Kidney tubule cell (primary cell): ENCODE data around the gene HECTD3.
A peak's percentile ranks its signal among the peaks of the same experiment; 100 is the strongest.

Experiments used
- DNase-seq: peaks from one replicate; pipeline ENCODE4 v3.0.0-alpha.2; 2018; ENCODE audit warnings: low spot score

The HECTD3 gene

GRCh38 chr1:45010855-45011811, at the start of gene HECTD3:
Gene HECTD3, minus strand, starts transcription at chr1:45011324. Its CDS starts 67 bp downstream, at chr1:45011257.
- peak; percentile 78 for DNase-seq

- DNase-seq = no peak
Observed at GRCh38 chr1:45059829-45060228, 48.7 kb upstream of the HECTD3 start.

GRCh38 chr1:45057542-45057941, 46.4 kb upstream of the HECTD3 start:
- DNase-seq = no peak

- no peak for DNase-seq
Observed at GRCh38 chr1:45051005-45051772, 40.1 kb upstream of the HECTD3 start.

- DNase-seq = no peak
Observed at GRCh38 chr1:45047032-45047431, 35.9 kb upstream of the HECTD3 start.

GRCh38 chr1:45044916-45045315, 33.8 kb upstream of the HECTD3 start:
- no peak for DNase-seq

GRCh38 chr1:45043094-45043493, 32.0 kb upstream of the HECTD3 start:
- DNase-seq = no peak

GRCh38 chr1:45040297-45040696, 29.2 kb upstream of the HECTD3 start:
- no peak for DNase-seq

- no peak for DNase-seq
Observed at GRCh38 chr1:45038661-45039364, 27.7 kb upstream of the HECTD3 start.

GRCh38 chr1:45038240-45038639, 27.1 kb upstream of the HECTD3 start:
- DNase-seq = no peak

- no peak for DNase-seq
Observed at GRCh38 chr1:45037456-45037855, 26.3 kb upstream of the HECTD3 start.

- no peak for DNase-seq
Observed at GRCh38 chr1:45035631-45036301, 24.6 kb upstream of the HECTD3 start.

- no peak for DNase-seq
Observed at GRCh38 chr1:45033356-45033755, 22.2 kb upstream of the HECTD3 start.

- no peak for DNase-seq
Observed at GRCh38 chr1:45032837-45033236, 21.7 kb upstream of the HECTD3 start.

GRCh38 chr1:45026446-45026845, 15.3 kb upstream of the HECTD3 start:
- no peak for DNase-seq

GRCh38 chr1:45023663-45024062, 12.5 kb upstream of the HECTD3 start:
- DNase-seq = no peak

- DNase-seq = peak; percentile 81
Observed at GRCh38 chr1:45018599-45019230, 7.6 kb upstream of the HECTD3 start.

- no peak for DNase-seq
Observed at GRCh38 chr1:45016767-45017166, 5.6 kb upstream of the HECTD3 start.

- DNase-seq = no peak
Observed at GRCh38 chr1:45016090-45016697, 5.1 kb upstream of the HECTD3 start.

- DNase-seq = no peak
Observed at GRCh38 chr1:45015683-45016082, 4.6 kb upstream of the HECTD3 start.
